HS-27A (cell line): Measurements from ENCODE around the gene MYPN.

Experiments used
- DNase-seq: peaks from one replicate; pipeline ENCODE4 v3.0.0-alpha.2; 2012; ENCODE audit warnings: low read depth, missing footprints

MYPN gene

GRCh38 chr10:68096913-68097516 is 12.3 kb upstream of the MYPN start:
- DNase-seq: no peak

DNA sequence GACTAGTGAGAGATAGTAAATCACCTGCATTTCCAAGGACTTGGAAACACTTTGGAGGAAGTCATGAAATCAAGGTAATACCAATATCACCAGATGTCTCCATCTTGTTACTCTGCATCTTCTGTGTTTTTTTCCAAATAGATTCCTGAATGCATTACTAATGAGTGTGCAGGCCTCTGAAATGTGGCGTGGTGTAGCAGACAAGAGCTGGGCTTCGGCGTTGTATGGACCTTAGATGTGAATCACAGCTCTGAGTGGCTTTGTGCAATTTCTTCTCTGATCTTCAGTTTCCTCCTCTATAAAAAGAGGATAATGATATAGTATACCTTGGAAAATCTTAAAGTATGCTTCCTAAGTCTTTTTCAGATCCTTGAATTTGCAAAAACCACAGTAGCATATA is 9.6 kb upstream of the MYPN start:
- no peak for DNase-seq

DNA sequence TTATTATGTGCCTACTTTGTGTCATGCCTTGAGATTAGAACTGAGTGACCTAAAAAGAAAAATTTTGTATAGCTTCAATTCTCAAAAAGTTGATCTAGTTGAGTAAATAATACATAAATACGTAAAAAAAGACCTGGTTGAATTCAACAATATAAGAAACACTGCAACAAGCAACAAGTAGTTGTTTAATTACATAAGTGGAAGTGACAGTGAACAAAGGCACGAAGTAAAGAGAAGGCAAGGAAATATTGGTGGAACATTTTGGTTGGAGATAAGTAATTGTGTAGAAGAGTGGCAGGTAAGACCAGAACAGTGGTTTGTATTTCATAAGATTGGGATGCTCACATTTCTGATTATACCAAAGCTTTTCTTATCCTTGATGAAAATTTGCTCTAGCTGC is 8.2 kb upstream of the MYPN start:
- DNase-seq: no peak

DNA sequence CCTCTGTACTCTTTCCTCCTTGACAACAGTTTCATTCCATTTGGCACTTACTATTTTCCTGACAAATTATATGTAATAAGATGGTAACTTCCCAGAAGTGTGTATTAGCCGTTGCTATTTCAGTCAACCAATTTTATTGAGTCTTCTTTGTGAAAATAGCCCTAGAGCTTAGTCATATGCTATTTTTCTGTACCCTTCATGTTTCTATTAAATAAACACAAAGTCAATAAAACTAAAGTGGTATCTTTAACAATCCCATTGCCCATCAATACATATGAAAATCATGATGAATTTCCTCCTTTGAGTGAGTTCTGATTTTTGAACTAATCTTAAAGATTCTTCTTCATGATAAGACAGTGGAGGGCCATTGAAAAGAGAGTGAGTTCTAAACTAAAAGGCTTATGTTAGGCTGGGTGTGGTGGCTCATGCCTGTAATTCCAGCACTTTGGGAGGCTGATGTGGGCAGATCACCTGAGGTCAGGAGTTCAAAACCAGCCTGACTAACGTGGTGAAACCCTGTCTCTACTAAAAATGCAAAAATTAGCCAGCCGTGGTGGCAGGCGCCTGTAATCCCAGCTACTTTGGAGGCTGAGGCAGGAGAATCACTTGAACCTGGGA is 5.9 kb upstream of the MYPN start:
- DNase-seq: no peak

GRCh38 chr10:68103901-68104300 is 5.4 kb upstream of the MYPN start:
- DNase-seq: no peak

- DNase-seq: no peak
Measured at GRCh38 chr10:68105820-68106219, 3.5 kb upstream of the MYPN start.

DNA sequence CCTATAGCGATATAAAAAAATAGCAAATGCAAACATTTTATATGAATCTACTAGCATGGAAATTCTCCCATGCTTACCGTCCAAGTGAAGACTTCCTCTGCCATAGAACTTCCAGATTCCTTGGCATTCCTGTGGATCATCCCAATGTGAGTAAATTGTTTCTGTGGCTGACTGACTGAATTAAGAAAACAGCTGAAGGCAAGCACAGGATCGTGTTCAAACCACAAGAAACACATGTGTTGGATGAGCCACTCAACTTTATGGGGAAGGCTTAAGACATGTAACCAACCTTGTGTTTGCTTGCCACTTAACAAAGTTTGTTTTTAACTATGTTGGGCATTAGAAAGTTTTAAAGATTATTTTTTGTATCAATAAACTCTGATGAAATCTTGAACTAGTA is 2.6 kb upstream of the MYPN start:
- peak; percentile 77 for DNase-seq

- DNase-seq: no peak
Measured at GRCh38 chr10:68107651-68108050, 1.6 kb upstream of the MYPN start.

- DNase-seq: no peak
Measured at GRCh38 chr10:68108051-68108450, 1.2 kb upstream of the MYPN start.

GRCh38 chr10:68108653-68109052 is 635 bp upstream of the MYPN start:
- DNase-seq: no peak

GRCh38 chr10:68110027-68110426 is 739 bp downstream of the MYPN start:
- no peak for DNase-seq

DNA sequence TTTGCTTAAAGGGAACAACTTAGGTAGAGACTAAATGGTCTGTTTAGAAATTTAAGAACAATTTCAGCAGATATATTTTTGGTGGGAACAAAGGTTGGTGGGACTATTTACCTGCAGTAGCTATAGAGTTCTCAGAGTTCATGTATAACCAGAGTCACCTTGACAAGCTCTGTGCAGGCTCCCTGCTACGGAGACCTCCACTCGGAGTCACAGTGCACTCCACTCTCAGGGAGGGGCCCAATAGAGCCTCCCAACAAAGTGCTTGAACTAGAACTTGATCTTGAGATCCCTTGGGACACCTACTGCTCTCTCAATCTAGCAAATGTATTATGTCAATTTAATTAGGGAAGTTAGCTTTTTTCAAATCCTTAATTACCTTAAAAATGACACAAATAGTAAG is 2.3 kb downstream of the MYPN start:
- DNase-seq: no peak

DNA sequence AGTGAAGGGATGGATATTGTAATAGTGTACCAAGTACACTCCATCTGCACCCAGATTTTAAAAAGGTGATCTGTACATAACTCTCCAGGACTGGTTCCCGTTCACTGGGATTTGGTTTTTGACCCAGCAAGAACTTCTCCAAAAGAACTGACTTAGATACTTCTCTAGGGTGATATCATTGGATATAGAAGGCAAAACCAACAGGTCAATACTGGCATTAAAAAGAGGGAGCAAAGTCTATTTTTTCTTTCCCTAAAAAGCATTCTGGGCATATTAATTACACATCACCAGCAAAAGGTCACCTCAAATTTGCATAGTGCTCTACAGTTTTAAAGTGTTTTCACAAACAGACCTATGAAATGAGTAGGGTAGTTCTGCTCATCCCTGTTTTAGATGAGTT is 3.5 kb downstream of the MYPN start:
- no peak for DNase-seq

DNA sequence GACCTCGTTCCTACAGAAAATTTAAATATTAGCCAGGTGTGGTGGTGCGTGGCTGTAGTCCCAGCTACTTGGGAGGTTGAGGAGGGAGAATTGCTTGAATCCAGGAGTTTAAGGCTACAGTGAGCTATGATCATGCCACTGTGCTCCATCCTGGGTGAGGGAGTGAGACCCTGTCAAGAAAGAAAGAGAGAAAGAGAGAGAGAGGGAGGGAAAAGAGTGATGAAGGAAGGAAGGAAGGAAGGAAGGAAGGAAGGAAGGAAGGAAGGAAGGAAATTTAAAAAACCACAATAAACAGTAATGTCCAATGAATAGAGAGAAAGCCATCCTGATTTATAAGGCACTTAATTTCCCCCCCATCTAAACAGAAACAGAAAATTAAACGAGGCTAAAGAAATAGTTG is 9.4 kb downstream of the MYPN start:
- DNase-seq: no peak

DNA sequence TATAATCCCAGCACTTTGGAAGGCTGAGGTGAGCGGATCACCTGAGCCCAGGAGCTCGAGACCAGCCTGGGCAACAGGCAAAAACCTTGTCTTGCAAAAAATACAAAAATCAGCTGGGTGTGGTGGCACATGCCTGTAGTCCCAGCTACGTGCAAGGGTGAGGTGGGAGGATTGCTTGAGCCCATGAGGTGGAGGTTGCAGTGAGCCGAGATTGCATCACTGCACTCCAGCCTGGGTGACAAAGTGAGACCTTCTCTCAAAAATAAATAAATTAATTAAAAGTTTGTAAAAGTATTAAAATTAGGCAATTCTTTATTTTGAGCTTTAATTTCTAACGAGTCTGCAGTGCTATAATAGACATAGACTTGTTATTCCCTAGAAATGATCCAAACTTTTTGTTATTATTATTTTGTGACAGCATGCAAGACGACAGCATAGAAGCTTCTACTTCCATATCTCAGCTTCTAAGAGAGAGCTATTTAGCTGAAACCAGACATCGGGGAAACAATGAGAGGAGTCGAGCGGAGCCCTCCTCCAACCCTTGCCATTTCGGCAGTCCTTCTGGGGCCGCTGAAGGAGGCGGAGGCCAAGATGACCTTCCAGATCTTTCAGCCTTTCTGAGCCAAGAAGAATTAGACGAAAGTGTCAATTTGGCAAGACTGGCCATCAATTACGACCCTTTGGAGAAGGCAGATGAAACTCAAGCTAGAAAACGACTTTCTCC is 11.9 kb downstream of the MYPN start:
- DNase-seq: no peak

DNA sequence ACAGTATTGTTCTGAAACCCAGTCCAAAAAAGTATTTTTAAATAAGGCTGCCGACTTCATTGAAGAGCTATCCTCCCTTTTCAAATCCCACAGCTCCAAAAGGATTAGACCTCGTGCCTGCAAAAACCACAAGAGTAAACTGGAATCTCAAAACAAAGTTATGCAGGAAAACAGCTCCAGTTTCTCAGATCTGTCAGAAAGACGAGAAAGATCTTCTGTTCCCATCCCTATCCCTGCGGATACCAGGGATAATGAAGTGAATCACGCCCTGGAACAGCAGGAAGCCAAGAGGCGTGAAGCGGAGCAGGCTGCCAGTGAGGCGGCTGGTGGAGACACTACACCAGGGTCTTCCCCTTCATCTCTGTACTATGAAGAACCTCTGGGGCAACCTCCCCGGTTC is 12.6 kb downstream of the MYPN start:
- DNase-seq: no peak

GRCh38 chr10:68124718-68125117 is 15.4 kb downstream of the MYPN start:
- no peak for DNase-seq

DNA sequence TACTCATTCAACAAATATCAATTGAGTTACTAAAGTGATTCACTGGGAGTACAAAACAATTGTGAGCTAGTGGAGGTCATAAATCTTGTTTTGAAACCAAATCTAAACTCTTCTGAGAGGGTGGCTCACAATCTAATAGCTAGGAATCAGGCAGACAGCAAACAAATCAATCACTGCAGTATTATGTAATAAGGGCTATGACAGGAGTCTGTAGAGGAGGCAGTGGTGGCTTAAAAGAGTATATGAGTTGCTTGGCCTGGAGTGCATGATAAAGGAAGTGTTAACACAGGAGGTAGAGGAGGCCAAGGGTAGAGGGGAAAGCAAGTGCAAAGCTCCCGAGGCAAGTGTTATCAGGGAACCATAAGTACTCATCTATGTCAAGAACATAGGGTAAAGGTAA is 16.5 kb downstream of the MYPN start:
- DNase-seq: no peak

GRCh38 chr10:68128015-68128414 is 18.7 kb downstream of the MYPN start:
- no peak for DNase-seq

- no peak for DNase-seq
Measured at GRCh38 chr10:68132391-68132790, 23.1 kb downstream of the MYPN start.

GRCh38 chr10:68133523-68133922 is 24.2 kb downstream of the MYPN start:
- no peak for DNase-seq

DNA sequence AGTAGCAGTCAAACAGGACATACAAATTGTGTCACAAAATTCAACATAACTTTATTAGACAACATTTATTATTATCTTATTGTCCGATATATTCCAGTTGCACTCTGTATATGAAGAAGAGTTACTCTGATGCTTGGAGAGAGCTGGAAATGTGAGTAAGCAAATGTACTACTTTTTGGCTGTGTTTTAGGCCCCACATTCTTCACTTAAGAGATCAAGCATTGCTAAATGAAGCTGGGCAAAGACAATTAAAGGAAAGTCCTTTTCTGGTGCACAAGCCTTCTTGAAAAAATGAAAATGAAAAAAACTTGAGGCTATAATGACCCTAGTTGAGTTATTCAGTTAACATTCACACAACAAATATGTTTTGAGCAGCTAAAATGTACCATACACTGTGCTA is 26.1 kb downstream of the MYPN start:
- DNase-seq: no peak

GRCh38 chr10:68135922-68136792 is 26.9 kb downstream of the MYPN start:
- DNase-seq: peak; percentile 90
